ENCODE results near the gene SLC25A13.

- TF ChIP-seq, protein P1, sequence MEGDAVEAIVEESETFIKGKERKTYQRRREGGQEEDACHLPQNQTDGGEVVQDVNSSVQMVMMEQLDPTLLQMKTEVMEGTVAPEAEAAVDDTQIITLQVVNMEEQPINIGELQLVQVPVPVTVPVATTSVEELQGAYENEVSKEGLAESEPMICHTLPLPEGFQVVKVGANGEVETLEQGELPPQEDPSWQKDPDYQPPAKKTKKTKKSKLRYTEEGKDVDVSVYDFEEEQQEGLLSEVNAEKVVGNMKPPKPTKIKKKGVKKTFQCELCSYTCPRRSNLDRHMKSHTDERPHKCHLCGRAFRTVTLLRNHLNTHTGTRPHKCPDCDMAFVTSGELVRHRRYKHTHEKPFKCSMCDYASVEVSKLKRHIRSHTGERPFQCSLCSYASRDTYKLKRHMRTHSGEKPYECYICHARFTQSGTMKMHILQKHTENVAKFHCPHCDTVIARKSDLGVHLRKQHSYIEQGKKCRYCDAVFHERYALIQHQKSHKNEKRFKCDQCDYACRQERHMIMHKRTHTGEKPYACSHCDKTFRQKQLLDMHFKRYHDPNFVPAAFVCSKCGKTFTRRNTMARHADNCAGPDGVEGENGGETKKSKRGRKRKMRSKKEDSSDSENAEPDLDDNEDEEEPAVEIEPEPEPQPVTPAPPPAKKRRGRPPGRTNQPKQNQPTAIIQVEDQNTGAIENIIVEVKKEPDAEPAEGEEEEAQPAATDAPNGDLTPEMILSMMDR (IDR thresholded peaks at IDR 0.05): no peak
- TF ChIP-seq TEAD4 (CRISPR knock-in tag; IDR thresholded peaks at IDR 0.05) (no peak), ATF1 (CRISPR knock-in tag; IDR thresholded peaks at IDR 0.05) (no peak), SMAD4 (CRISPR knock-in tag; IDR thresholded peaks at IDR 0.05) (no peak), AFF4 (CRISPR knock-in tag; IDR thresholded peaks at IDR 0.05; ENCODE audit: borderline replicate concordance) (no peak), ZBTB21 (CRISPR knock-in tag; IDR thresholded peaks at IDR 0.05; ENCODE audit: borderline replicate concordance) (no peak), SP1 (CRISPR knock-in tag; conservative IDR thresholded peaks at IDR 0.05) (no peak), TP53 (CRISPR knock-in tag; IDR thresholded peaks at IDR 0.05) (no peak), ZNF317 (CRISPR knock-in tag; IDR thresholded peaks at IDR 0.05; ENCODE audit: borderline replicate concordance, low read depth) (no peak)
- TF ChIP-seq, protein P2, sequence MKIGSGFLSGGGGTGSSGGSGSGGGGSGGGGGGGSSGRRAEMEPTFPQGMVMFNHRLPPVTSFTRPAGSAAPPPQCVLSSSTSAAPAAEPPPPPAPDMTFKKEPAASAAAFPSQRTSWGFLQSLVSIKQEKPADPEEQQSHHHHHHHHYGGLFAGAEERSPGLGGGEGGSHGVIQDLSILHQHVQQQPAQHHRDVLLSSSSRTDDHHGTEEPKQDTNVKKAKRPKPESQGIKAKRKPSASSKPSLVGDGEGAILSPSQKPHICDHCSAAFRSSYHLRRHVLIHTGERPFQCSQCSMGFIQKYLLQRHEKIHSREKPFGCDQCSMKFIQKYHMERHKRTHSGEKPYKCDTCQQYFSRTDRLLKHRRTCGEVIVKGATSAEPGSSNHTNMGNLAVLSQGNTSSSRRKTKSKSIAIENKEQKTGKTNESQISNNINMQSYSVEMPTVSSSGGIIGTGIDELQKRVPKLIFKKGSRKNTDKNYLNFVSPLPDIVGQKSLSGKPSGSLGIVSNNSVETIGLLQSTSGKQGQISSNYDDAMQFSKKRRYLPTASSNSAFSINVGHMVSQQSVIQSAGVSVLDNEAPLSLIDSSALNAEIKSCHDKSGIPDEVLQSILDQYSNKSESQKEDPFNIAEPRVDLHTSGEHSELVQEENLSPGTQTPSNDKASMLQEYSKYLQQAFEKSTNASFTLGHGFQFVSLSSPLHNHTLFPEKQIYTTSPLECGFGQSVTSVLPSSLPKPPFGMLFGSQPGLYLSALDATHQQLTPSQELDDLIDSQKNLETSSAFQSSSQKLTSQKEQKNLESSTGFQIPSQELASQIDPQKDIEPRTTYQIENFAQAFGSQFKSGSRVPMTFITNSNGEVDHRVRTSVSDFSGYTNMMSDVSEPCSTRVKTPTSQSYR (CRISPR knock-in tag; IDR thresholded peaks at IDR 0.05): no peak
- TF ChIP-seq, protein P3, sequence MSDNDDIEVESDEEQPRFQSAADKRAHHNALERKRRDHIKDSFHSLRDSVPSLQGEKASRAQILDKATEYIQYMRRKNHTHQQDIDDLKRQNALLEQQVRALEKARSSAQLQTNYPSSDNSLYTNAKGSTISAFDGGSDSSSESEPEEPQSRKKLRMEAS (CRISPR knock-in tag; IDR thresholded peaks at IDR 0.05): no peak
These were observed 11.8 kb downstream of the SLC25A13 start for GRCh38 chr7:96310110-96310509.
